ENCODE measurements around the gene TCF7L1.
"Not testable (repeated sequence)": the region's sequence is repeated elsewhere in the genome, so short reads cannot be mapped to it uniquely, and the experiment has no call there.

The TCF7L1 gene

DNA sequence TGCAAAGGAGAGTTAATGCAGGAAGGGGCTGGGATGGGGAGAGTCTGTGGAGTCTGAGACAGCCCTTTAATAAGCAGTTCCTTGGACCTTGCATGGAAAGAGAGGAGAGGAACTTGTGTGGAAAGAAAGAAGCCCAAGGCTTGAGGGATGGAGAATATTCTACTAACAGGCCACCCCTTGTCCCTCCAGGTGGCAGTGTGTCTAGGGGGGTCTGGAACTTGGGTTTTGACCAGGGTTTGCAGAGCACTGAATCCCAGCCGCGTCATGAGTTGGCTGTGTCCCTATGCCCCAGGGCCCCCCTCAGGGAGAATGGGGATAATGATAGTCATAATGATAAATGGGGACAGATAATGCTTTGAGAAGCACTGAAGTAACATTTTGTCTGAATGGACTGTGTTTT lies 15.0 kb downstream of the TCF7L1 start:
- Histone ChIP-seq H3K36me3 (no peaks in the 10 kb centered on the region), H3K4me1 (no peaks in the 10 kb centered on the region), H3K4me2 (no peak overlapping the region), H4K20me1 (no peaks in the 10 kb centered on the region), H3K9ac (no peak overlapping the region), H3K4me3 (no peak overlapping the region), H3K27ac (no peak overlapping the region), H3K27me3 (no peaks in the 10 kb centered on the region), H3K9me3 (no peaks in the 10 kb centered on the region)
- TF ChIP-seq Cebpa-rat (IDR thresholded peaks at IDR 0.05) = no peak

DNA sequence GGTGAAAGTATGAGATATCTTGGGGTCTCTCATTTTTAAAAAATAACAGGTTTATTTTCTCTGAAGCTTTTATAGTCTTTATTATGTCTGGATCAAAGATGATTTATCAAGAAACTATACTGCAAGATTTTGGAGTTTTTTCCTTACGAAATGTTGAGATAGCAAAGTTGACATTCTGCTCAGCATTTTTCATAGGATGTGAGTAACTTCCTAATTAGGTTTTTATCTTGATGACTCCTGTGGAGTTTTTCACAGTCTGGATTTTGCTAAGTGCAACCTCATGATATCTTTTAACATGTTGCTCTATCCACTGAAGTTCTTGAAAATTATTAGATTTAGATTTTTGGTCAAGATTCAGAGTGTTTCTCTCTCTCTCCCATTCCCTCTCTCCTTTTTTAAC lies 17.8 kb downstream of the TCF7L1 start:
- TF ChIP-seq Cebpa-rat (IDR thresholded peaks at IDR 0.05) = no peak
- Histone ChIP-seq H3K27me3 (no peaks in the 10 kb centered on the region), H3K36me3 (no peaks in the 10 kb centered on the region), H3K4me2 (no peak overlapping the region), H3K9me3 (no peaks in the 10 kb centered on the region), H3K9ac (no peak overlapping the region), H4K20me1 (no peaks in the 10 kb centered on the region), H3K4me3 (no peak overlapping the region), H3K4me1 (no peaks in the 10 kb centered on the region), H3K27ac (no peak overlapping the region)

DNA sequence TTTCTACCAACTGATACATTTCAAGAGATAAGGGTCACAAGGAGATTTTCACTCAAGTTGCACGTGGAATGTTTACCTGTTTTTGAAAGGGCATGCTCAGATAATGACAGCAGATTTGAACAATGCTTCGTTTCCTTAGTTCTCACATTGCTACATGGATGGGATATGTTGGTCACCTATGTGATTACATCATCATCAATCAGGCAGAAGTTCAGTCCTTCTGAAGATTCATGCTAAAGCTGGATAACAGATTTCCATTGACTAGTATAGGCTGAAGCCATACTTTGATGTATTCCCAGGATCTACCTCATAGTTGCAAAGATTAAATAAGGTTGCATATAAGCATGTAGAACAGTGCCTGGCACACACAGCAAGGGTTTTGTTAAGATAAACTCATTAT lies 19.7 kb downstream of the TCF7L1 start:
- no peaks in the 10 kb centered on the region for H4K20me1 ChIP-seq
- H3K36me3 ChIP-seq = no peaks in the 10 kb centered on the region
- no peaks in the 10 kb centered on the region for H3K4me1 ChIP-seq
- H3K9me3 ChIP-seq = no peaks in the 10 kb centered on the region
- TF ChIP-seq Cebpa-rat (IDR thresholded peaks at IDR 0.05) = no peak
- no peak overlapping the region for H3K4me2 ChIP-seq
- no peaks in the 10 kb centered on the region for H3K27me3 ChIP-seq
- H3K4me3 ChIP-seq = no peak overlapping the region
- H3K9ac ChIP-seq = no peak overlapping the region
- H3K27ac ChIP-seq = no peak overlapping the region

DNA sequence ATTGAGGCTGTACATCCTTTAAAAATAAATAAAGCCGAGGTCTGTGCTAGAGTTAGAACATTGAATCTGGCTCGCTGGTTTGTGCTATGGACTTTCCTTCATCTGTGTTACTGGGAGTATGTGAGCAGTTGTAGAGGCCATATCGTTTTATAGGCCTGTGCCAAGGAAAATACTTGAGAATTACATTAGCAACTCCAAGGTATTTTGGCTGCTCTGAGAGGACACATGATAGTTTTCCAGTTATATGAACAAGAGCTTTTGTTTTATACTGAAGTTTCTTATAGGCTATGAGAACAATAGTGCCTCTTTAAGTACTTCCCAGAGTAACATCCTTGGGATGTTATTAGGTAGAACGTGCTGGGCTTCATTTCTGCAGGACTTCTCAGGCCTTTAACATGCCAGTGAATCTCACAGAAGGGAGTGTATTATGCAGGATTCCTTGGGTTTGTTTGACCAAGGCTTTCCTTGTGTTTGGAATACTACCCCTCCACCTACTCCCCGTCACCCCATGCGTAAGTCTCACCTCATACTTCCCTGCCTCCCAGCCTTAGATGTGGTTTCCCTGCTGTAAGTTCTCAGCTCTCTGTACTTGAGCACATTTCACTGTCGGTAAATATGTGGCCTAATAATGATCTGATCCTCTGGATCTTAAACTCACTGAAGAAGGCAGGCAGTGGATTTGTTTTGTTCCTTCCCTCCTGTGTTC lies 21.0 kb downstream of the TCF7L1 start:
- no peak for TF ChIP-seq Cebpa-rat (IDR thresholded peaks at IDR 0.05)
- H3K4me3 ChIP-seq = no peak overlapping the region
- no peaks in the 10 kb centered on the region for H3K36me3 ChIP-seq
- no peak overlapping the region for H3K9ac ChIP-seq
- H3K27me3 ChIP-seq = no peaks in the 10 kb centered on the region
- no peaks in the 10 kb centered on the region for H3K4me1 ChIP-seq
- H3K4me2 ChIP-seq = no peak overlapping the region
- H3K27ac ChIP-seq = no peak overlapping the region
- no peaks in the 10 kb centered on the region for H3K9me3 ChIP-seq
- H4K20me1 ChIP-seq = no peaks in the 10 kb centered on the region

DNA sequence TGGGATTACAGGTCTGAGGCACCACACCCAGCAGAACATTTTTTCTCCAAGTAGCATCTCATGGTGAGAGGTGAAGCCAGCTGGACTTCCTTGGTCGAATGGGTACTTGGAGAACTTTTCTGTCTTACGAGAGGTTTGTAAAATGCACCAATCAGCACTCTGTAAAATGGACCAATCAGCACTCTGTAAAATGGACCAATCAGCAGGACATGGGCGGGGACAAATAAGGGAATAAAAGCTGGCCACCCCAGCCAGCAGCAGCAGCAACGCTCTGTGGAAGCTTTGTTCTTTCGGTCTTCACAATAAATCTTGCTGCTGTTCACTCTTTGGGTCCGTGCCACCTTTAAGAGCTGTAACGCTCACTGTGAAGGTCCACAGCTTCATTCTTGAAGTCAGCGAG lies 21.9 kb downstream of the TCF7L1 start:
- not testable (repeated sequence) for H3K4me1 ChIP-seq, H3K4me3 ChIP-seq, H4K20me1 ChIP-seq, H3K9me3 ChIP-seq, H3K4me2 ChIP-seq, H3K27ac ChIP-seq, H3K27me3 ChIP-seq, H3K9ac ChIP-seq, H3K36me3 ChIP-seq

DNA sequence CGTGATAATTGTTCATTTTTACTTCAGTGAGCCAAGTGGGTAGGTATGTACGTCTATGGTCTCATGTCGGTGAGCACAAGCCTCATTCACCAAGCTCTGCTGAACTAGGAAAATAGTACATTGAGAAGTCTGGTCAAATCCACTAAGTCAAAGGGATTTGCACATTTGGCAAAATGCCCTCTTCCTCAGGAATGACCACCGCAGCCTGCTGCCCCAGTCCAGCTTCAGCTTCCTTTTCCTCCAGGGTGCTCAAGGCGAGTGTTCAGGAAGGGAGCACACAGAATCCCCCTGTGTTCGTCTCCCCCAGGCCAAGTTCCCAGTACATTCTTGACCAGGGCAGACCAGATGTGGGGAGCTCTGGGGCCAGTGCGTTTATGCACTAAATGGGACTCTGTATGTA lies 23.0 kb downstream of the TCF7L1 start:
- Histone ChIP-seq H3K4me1 (no peaks in the 10 kb centered on the region), H3K27me3 (no peaks in the 10 kb centered on the region), H4K20me1 (no peaks in the 10 kb centered on the region), H3K9ac (no peak overlapping the region), H3K9me3 (no peaks in the 10 kb centered on the region), H3K27ac (no peak overlapping the region), H3K36me3 (no peaks in the 10 kb centered on the region), H3K4me3 (no peak overlapping the region), H3K4me2 (no peak overlapping the region)
- no peak for TF ChIP-seq Cebpa-rat (IDR thresholded peaks at IDR 0.05)

DNA sequence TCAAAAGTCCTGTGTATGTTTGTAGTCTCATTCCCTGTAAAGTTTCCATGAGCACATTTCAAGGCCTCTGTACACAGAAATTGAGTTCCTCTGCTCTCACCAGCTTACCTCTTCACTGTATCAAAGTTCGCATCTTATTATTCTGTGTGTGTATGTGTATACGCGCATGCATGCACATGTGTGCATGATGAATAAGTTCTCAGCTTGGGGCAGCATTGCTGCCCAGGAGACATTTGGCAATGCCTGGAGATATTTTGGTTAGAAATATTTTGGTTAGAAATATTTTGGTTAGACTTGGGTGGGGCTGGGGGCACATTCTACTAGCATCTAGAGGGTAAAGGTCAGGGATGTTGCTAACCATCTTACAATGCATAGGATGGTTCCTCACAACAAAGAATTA lies 23.4 kb downstream of the TCF7L1 start:
- Histone ChIP-seq H3K4me3 (no peak overlapping the region), H3K9ac (no peak overlapping the region), H3K27me3 (no peaks in the 10 kb centered on the region), H3K4me1 (no peaks in the 10 kb centered on the region), H3K36me3 (no peaks in the 10 kb centered on the region), H3K9me3 (no peaks in the 10 kb centered on the region), H3K27ac (no peak overlapping the region), H4K20me1 (no peaks in the 10 kb centered on the region), H3K4me2 (no peak overlapping the region)
- no peak for TF ChIP-seq Cebpa-rat (IDR thresholded peaks at IDR 0.05)

DNA sequence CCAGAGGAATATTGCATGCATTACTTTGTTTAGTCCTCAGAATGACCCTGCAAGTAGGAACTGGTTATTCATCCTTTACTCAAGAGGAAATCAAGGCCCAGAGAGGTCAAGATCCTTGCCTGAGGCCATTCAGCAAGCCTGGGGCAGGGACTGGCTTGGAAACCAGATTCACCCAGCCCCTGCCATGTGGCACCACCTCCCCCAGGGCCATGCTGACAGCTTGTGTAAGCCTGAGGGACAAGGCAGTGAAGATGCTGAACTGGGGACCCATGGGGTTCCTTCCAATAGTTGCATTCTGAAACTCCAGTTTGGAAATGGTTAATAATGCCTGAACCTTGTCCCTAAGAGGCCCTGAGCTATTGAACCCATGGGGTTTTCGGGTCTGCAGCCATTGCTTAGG lies 24.2 kb downstream of the TCF7L1 start:
- Histone ChIP-seq H4K20me1 (no peaks in the 10 kb centered on the region), H3K4me2 (no peak overlapping the region), H3K27ac (no peak overlapping the region), H3K9me3 (no peaks in the 10 kb centered on the region), H3K27me3 (no peaks in the 10 kb centered on the region), H3K36me3 (no peaks in the 10 kb centered on the region), H3K9ac (no peak overlapping the region), H3K4me1 (no peaks in the 10 kb centered on the region), H3K4me3 (no peak overlapping the region)
- no peak for TF ChIP-seq Cebpa-rat (IDR thresholded peaks at IDR 0.05)

DNA sequence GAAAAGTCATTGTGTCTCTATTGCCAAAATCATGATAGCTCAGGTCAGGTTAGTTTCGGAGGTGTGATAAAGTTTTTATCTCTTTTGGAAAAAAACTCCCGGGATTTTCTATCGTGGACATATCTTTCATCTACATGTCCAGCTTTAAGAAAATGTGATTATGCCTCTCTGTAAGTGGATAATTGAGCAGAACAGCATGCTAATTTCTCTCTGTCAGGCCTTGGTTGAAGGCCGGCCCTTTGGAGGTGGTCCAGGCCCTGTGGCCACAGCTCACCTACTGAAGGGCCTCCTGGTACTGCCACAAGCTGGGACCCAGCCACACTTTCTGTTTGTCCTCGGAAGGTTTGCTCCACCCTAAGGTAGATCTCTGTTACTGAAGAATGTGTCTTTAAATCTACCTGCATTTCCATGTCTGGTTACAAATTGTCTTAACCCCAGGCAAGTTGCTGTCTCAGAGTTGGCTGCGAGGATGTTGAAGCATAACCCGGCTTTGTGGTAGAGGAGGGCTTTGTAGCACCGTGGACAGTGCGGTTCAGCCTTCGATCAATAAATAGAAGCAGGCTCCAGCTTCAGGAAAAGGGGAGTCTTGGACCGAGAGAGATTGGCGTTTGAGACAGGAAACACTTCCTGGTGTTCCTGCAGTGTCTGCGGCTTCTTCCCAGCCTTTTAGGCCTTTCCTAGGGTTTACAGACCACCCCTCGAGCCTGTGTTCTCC lies 25.5 kb downstream of the TCF7L1 start:
- H3K9me3 ChIP-seq = no peaks in the 10 kb centered on the region
- H4K20me1 ChIP-seq = no peaks in the 10 kb centered on the region
- no peak overlapping the region for H3K4me3 ChIP-seq
- no peaks in the 10 kb centered on the region for H3K27me3 ChIP-seq
- no peaks in the 10 kb centered on the region for H3K4me1 ChIP-seq
- H3K36me3 ChIP-seq = no peaks in the 10 kb centered on the region
- no peak for TF ChIP-seq Cebpa-rat (IDR thresholded peaks at IDR 0.05)
- no peak overlapping the region for H3K4me2 ChIP-seq
- no peak overlapping the region for H3K9ac ChIP-seq
- no peak overlapping the region for H3K27ac ChIP-seq

DNA sequence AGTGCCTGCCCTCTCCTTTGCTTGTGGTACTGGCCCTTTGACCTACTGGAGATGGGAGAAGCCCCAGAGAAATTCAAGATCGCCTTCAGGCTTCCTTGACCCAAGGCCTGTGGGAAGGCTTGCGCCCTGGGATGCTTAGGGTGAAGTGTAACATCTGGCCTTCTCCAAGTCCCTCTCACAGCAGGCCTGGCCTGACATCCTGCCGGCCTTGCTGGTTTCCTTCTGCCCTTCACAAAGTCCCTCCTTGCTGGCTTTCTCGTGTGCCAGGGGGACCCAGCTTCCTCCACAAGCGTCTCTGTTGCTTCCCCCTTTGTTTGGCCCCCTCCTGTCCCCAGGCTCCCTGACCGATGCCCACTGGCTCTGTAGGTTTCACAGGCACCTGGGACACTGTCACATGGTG lies 26.4 kb downstream of the TCF7L1 start:
- no peak for TF ChIP-seq Cebpa-rat (IDR thresholded peaks at IDR 0.05)
- Histone ChIP-seq H3K9ac (no peak overlapping the region), H3K4me2 (no peak overlapping the region)

More for the DNA sequence above, 26.4 kb downstream of the TCF7L1 start:
- H3K27me3 ChIP-seq = no peaks in the 10 kb centered on the region
- no peaks in the 10 kb centered on the region for H3K9me3 ChIP-seq
- H3K36me3 ChIP-seq = no peaks in the 10 kb centered on the region
- H3K4me1 ChIP-seq = no peaks in the 10 kb centered on the region
- no peak overlapping the region for H3K4me3 ChIP-seq
- no peaks in the 10 kb centered on the region for H4K20me1 ChIP-seq
- no peak overlapping the region for H3K27ac ChIP-seq
